Psoas muscle (tissue), 8 donors: ENCODE measurements around the gene DENND2C. TPM values are rescaled to one million over a fixed set of nuclear protein-coding genes. Genes with fewer than 3 reads are reported as not detected.

ENCODE experiments used
- ATAC-seq, 4 donors: fragments of 200-7000 bp; cut with Tn5 transposase; one replicate each; pipeline ENCODE4 v1.9.1; 2020; ENCODE audit warnings: moderate library complexity in 3 of 4, mild to moderate bottlenecking in 2 of 4
- DNase-seq, 2 donors: peaks; one replicate each; pipeline ENCODE4 v3.0.0-alpha.2; 2020
- H3K27ac ChIP-seq: fragments of 200-600 bp; one replicate; pipeline ENCODE4 v1.8.0; 2022
- H3K27me3 ChIP-seq, 3 donors: fragments of 200-600 bp in 1 of 3; one replicate each; pipeline versions ENCODE4 v1.6.1 to v1.8.0; 2013 to 2022; ENCODE audit warnings: low read length in 2 of 3, mild to moderate bottlenecking in 2 of 3, moderate library complexity in 1 of 3; ENCODE audit not compliant: insufficient read depth in 3 of 3
- H3K36me3 ChIP-seq, 2 donors: fragments of 200-600 bp in 1 of 2; one replicate each; pipeline versions ENCODE4 v1.6.1 to v1.8.0; 2013 to 2022; ENCODE audit warnings: low read depth in 1 of 2, mild to moderate bottlenecking in 1 of 2, moderate library complexity in 1 of 2; ENCODE audit not compliant: insufficient read depth in 1 of 2
- H3K4me1 ChIP-seq: fragments of 200-600 bp; one replicate; pipeline ENCODE4 v1.8.0; 2022
- H3K4me3 ChIP-seq: fragments of 200-600 bp; one replicate; pipeline ENCODE4 v1.8.0; 2022; ENCODE audit warnings: mild to moderate bottlenecking
- H3K9me3 ChIP-seq: fragments of 200-600 bp; one replicate; pipeline ENCODE4 v1.8.0; 2022
- WGBS, 3 donors: extraction: QIAGEN DNeasy Blood & Tissue Kit; methylation state at CpG; one replicate each; pipeline versions ENCODE4 v1.1.6 to v1.1.7; 2013; 5-methylcytosine and 5-hydroxymethylcytosine counted together
- intact Hi-C, 2 donors: fragments of 100-400 bp; cut with DNase I; formaldehyde crosslinking; loops; one replicate each; pipeline versions ENCODE4 v1.11.0 to v1.14.2; 2022
- polyA plus RNA-seq, 3 donors: library from polyadenylated mRNA; stranded (reverse); fragments of 200-250 nt; gene quantifications; one replicate each; pipeline ENCODE4 v1.2.3, GENCODE V29; 2013
- total RNA-seq, 4 donors: library from RNA; stranded (reverse); fragmentation: NEBNext Ultra II Directional in 2 of 4; extraction: Animal tissue kit (Norgen Biotek cat#: 25700) in 2 of 4; gene quantifications; one replicate each; pipeline versions ENCODE4 v1.2.1 to v1.2.4, GENCODE V29; 2021 to 2023
- TF ChIP-seq, protein P1 (sequence below): fragments of 200-600 bp; IDR thresholded peaks from one replicate; pipeline ENCODE4 v1.8.0; 2022; ENCODE audit warnings: antibody characterized with exemption
- donor health status: healthy with polysubstance abuse.
- donor health status: DM: no; HTN: no; CAD: no; lungs with moderate emphysema.
- donor health status: Bipolar disorder and iron deficiency.
- donor health status: healthy.
- donor health status: DM: yes; HTN: yes; CAD: no.
- donor health status: DM: no; HTN: no; CAD: no.
- donor health status: DM: no; HTN: no; CAD: no.
- donor health status: DM: yes; HTN: yes; CAD: no.

Gene DENND2C
- total and polyA plus RNA-seq, 7 donors = 1.4 to 18.3 (median 13.3) TPM

DNA sequence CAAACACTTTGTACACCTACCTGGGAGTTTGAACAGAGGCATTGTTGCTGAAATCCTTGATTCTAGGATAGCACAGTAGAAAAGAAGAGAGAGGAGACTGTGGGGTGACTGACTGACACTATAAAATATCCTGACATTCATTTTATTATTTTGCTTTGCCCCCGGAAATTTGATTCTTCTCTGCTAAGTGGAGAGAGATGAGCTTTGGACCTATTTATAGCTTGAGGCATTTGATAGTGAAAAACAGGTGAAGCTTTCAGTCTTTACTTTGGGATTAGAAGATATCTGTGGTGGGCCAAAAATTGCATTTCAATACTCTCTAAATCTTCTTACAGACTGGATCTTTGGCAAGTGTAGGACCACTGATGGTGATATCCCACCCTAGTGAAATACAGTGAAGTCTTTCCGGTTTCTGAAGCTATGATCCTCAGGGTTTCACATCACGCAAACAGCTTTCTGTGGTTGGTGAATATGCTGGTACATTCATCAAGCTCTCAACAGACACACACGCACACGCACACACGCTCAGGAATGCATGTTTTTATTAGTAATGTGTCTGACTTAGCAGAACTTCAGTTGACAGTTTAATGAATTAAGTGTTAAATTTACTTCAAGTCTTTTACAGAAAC lies 25.7 kb upstream of the DENND2C start, which contains the start of gene AMPD1:
AMPD1 (minus strand) TSS at position 117 of the 629 bp plus-strand sequence; CDS start at position 42, 75 bp downstream.
- peak; percentile 71 to 80 (median 74) for ATAC-seq
- Histone ChIP-seq H3K4me3 (peak within 1 kb of the TSS; percentile 75), H3K27ac (peak within 1 kb of the TSS; percentile 94), H3K27me3 (no peaks in the 10 kb centered on the region), H3K4me1 (peaks cover 20% of the 10 kb centered on the region), H3K9me3 (no peaks in the 10 kb centered on the region), H3K36me3 (peaks cover 0 to 12% of the 10 kb centered on the region in 2 donors)
- DNase-seq = no peak
- intact Hi-C loops = loop anchor here in 1 of 2 donors (1.0 to 2.0 kb wide), 2 partner anchors 55 to 61 kb away; partner anchors contain the start of gene CSDE1
- 21 to 33% (median 29%) methylated on average over 6 of the region's 6 CpGs for WGBS, 3 donors
- TF ChIP-seq, protein P1, sequence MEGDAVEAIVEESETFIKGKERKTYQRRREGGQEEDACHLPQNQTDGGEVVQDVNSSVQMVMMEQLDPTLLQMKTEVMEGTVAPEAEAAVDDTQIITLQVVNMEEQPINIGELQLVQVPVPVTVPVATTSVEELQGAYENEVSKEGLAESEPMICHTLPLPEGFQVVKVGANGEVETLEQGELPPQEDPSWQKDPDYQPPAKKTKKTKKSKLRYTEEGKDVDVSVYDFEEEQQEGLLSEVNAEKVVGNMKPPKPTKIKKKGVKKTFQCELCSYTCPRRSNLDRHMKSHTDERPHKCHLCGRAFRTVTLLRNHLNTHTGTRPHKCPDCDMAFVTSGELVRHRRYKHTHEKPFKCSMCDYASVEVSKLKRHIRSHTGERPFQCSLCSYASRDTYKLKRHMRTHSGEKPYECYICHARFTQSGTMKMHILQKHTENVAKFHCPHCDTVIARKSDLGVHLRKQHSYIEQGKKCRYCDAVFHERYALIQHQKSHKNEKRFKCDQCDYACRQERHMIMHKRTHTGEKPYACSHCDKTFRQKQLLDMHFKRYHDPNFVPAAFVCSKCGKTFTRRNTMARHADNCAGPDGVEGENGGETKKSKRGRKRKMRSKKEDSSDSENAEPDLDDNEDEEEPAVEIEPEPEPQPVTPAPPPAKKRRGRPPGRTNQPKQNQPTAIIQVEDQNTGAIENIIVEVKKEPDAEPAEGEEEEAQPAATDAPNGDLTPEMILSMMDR = no peak

DNA sequence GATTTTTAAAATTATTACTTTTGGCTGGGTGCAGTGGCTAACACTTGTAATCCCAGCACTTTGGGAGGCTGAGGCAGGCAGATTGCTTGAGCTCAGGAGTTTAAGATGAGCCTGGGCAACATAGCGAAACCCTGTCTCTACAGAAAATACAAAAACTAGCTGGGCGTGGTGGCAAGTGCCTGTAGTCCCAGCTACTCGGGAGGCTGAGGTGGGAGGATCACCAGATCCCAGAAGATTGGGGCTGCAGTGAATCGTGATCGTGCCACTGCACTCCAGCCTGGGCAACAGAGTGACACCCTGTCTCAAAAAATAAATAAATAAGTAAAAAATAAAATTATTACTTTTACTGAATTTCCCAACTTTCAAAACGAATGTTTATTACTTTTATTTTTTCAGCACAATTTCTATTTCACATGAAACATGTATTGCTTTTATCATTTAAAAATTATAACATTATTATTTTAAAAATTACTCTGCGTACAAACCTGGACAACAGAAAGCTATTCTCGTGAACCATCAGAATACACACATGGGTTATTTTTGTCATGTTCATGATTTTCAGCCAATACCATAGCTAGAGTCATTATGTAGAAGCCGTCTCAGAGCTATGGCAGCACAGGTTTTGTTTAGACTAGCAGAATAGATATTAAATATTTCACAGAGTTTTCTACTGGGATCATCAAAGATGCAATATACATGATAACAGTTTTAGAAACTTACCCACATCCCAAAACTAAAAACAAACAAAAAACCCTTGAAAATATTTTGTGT lies 24.9 kb upstream of the DENND2C start:
- DNase-seq (no peak), ATAC-seq (peak in 3 of 4 donors; percentile 56 to 69 (median 63))
- WGBS, 3 donors = 34 to 47% (median 36%) methylated on average over 9 of the region's 9 CpGs
- Histone ChIP-seq H3K27ac (peak overlapping the region; percentile 94), H3K9me3 (no peaks in the 10 kb centered on the region), H3K36me3 (peaks cover 0 to 18% of the 10 kb centered on the region in 2 donors), H3K4me1 (peaks cover 26% of the 10 kb centered on the region), H3K27me3 (no peaks in the 10 kb centered on the region), H3K4me3 (peak overlapping the region; percentile 75)
- intact Hi-C loops = loop anchor here in 1 of 2 donors (1.0 to 2.0 kb wide), 2 partner anchors 56 to 62 kb away; partner anchors contain the start of gene CSDE1
- TF ChIP-seq, protein P1 = no peak

DNA sequence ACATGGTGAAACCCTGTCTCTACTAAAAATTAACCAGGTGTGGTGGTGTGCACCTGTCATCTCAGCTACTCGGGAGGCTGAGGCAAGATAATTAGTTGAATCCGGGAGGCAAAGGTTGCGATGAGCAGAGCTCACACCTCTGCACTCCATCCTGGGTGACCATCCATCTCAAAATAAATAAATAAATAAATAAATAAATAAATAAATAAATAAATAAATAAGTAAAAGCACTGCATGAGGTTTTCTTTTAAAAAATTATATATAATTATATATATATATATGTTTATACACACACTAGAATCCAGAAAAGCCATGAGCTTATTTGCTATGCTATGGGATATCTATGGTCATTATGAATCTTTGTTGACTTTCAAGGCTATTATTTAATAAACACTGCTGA lies 23.1 kb upstream of the DENND2C start:
- TF ChIP-seq, protein P1 = no peak
- Histone ChIP-seq H3K36me3 (peaks cover 0 to 36% of the 10 kb centered on the region in 2 donors), H3K9me3 (no peaks in the 10 kb centered on the region), H3K4me3 (peak overlapping the region; percentile 75), H3K4me1 (peaks cover 43% of the 10 kb centered on the region), H3K27me3 (no peaks in the 10 kb centered on the region), H3K27ac (peak overlapping the region; percentile 94)
- intact Hi-C loops = no loop called here
- WGBS, 3 donors = 34 to 62% (median 38%) methylated on average over 3 of the region's 3 CpGs
- DNase-seq = no peak
- no peak for ATAC-seq

GRCh38 chr1:114691061-114691460 lies 21.2 kb upstream of the DENND2C start:
- WGBS, 3 donors = 29 to 60% (median 38%) methylated on average over 2 of the region's 2 CpGs
- intact Hi-C loops = no loop called here
- peaks cover 0 to 55% of the 10 kb centered on the region in 2 donors for H3K36me3 ChIP-seq
- peak overlapping the region; percentile 94 for H3K27ac ChIP-seq
- ATAC-seq (peak; percentile 12 to 29 (median 22)), DNase-seq (no peak)
- H3K9me3 ChIP-seq = no peaks in the 10 kb centered on the region
- peak overlapping the region; percentile 75 for H3K4me3 ChIP-seq
- TF ChIP-seq, protein P1 = no peak
- H3K4me1 ChIP-seq = peaks cover 54% of the 10 kb centered on the region
- no peaks in the 10 kb centered on the region for H3K27me3 ChIP-seq
